Glomerular visceral epithelial cell (primary cell): ENCODE data around the gene UMAD1.

Experiments used
- DNase-seq: peaks from one replicate; pipeline ENCODE4 v3.0.0-alpha.2; 2016; ENCODE audit errors: extremely low spot score

The UMAD1 gene

DNA sequence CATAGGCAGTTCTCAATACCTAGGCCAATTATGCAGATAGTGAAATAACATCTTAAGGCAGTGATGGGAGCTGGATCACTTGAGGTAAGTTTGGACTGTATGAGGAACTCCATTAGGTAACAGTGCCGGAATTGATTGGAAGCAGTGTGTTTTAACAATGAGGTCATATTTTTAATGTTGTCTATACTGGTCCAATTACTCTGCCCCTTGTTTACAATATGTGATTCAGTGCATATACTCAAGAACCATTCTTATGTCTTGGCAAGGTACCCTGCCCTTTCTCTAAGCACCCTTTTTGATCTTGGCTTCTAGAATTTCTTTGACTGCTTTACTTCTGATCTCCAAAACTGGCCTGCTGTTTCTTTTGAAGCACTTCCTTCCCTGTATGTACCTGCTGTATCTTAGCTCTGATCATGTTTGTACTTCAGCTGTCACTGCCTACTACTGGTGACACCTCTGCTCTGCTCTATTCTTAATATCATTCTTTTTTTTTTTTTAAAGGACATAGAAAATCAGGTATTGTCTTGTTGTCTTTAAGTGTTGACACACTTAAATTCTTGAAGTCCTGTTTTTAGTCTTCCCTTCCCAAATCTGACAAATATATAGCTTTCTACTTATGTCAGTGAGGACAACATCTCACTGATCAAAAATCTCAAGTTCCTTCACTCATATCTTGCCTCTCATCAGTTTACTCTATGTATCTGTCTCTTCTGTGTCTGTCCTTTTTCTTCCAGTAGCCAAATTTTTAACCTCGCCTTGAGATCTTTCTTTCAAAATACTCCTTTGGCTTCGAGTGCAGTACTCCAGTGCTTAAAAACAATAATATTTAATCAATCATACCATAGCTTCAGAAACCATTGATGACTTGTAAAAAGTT lies 124.2 kb downstream of the UMAD1 start:
- no peak for DNase-seq

DNA sequence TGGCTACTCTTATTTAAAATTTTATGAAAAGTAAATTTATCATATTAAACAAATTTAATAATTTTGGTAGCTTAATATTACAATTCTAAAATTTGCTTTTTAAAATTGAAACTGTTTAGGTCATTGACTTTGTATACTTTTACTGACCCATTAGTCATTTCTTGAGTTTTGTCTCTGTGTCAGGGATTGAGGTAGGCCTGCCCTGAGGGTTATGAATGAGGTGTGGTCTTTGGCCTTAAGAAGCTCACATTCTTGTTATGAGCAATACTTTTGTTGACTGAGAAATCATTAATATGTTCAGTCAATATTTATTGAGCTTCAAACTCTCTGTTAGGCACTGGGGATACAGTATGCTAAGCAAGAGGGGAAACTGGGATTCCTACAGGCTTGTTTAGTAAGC lies 124.9 kb downstream of the UMAD1 start:
- no peak for DNase-seq

DNA sequence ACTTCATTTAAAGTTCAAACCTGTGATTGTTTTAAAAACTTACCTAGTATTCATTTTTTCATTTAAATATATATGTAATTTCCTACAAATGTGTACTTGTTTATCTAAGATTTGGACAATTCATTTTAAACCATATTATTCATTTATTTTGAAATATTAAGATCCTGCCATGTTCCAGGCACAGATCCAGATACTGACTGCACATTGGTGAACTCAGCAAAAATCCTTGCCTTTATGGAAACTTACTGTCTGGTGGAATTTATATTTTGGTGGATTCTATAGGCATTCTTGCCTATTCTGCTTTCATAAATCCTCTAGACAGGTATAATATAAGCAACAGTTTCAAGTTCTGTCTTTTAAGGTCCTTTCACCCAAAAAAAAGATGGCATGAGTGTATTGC lies 126.1 kb downstream of the UMAD1 start:
- no peak for DNase-seq

DNA sequence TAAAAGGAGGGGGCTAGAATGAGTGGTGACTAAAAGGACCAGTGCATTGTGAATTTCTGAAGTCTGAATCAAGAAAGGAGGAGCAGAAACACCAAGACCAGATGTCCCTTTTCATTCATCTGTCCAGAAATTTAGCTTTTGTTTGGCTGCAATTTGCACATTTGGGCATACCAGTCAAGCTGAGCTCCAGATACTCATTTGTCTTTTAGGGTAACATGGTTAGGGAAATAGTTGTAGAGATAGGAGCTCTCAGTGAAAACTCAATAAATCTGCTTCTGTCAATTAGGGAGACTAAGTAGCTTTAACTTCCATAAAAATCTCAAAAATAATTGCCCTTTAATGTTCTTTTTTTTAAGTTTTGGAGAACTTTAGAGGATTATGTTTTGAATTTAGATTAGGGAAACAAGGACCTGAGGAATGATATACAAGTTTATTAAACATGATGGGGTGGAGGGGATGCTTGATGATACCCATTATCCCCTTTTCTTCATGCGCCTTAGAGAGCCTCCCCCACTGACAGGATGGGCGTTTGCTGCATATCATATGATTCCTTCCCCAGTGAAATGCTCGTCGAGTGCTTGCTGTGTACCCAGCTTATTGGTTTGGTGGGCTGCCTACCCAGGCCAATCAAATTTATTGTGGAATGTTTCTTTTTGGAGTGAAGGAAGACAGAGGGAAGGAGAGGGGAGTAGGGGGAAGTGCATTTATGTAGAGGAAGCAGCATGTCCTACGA lies 128.6 kb downstream of the UMAD1 start:
- DNase-seq: no peak

DNA sequence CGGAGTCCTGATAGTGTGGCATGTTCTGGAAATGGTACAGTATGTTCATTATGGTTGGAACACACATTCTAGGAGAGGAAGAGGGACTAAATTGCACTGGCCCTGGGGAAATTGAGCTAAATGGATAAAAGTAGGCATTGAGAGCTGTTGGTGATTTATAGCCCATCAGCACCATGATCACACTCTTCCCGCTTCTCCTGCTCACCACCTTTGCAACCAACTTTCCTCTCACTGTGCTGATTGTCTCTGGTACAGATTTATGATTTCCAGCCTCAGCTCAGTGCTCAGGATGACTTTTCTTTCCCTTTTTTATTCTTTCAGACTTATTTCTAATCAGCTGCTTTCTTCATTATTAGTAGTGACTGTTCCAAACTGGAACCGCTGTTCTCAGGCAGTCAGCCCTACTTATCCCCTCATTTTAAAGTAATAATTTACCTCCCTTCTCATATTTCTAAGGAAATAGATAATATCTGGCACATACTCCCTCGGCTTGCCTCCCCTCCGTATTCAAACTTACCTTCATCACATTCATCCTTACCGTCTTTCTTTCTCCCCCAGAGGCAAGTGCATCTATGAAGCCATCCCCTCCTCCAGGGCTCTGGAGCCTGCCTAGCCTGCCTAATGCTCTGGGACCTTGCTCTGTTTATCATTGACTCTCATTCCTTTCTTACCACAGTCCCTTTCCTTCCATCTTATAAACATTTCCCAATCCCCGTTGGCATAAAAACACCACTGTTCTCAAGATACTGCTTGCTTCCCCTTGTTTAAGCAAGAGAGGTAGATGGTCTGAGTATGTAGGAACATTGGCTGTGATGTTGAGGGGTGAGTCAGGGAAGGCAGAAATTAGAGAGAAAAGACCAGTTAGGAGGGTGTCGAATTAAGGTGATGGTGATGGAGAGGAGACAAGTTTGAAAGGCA lies 129.4 kb downstream of the UMAD1 start:
- no peak for DNase-seq

DNA sequence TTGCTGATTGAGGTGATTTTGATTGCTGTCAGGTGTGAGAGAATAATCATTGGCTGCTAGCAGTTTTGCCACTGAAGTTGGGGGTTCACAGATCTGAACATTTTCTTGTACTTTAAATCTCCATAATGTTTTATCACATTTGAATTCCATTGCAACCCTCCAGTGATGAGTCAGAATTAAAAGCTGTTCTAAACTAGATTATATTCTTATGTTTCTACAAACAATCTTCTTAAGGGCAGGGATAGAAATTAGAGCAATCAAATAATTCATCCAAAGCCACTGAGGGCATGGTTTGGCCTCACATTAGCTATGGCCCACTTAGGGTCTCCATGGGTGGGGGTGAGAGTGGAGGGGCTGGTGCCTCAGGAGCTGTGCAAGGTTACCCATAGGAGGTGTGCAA lies 130.9 kb downstream of the UMAD1 start:
- no peak for DNase-seq

DNA sequence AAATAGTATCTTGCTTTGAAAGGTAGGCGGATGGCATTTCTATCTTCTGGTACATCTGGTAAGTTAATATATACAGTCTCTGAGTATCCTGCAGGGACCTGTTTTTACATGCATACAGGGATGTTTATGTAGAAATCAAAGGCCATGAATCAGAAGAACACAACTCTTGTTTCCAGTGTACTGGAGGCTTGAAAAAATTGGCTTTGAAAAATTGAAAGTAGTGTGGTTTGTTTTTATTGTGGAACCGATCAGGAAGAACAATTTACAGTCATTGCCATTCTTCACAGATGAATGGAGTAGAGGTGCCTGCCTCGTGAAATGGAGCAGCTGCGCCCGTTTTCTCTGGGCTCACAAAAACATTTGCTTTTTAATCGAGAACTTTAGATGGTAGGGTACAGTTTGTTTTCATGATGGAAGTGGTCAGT lies 131.9 kb downstream of the UMAD1 start:
- peak; percentile 4 for DNase-seq

DNA sequence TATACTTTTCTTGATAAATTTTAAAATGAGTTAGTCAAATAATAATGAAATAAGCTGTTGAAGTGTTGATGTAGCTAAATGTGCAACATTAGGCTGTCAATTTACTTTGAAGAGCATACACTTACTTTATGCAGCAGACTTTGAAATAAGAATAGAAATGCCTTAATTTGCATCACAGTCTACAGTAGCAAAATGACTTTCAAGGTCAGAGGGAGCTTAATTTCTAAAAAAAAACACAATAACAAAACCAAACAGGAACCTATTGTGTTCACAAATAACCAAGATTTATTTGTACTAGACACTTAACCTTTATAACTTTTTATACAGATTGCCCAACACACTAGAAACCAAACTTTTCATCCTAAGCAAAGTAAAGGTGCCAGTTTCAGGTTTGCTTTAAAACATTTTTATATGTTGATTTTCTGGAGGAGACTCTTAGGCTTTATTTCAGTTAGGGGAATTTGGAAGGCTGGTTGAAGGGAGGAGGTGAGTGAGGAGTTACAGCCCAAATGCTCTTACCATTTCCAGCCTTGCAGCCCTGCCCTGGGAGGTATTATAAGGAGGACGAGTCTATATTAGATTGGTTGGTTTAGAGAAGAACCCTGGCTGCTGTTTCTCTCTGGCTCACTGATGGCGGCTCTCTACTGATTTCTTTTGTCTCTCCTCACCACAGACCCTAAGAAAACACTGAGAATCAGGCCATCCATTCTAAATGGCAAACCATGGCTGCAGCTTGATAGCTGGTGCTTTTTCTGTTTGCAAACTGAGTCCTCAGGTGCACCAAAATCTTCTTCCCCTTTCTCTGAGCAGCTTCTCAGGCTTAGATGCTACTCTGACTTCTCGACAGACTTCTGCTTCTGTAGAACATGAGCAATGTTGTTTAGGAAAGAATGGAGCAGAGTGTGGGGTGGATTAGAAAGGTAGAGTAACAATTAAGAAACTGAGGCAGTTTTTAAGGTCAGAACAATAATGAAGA lies 133.1 kb downstream of the UMAD1 start:
- no peak for DNase-seq

DNA sequence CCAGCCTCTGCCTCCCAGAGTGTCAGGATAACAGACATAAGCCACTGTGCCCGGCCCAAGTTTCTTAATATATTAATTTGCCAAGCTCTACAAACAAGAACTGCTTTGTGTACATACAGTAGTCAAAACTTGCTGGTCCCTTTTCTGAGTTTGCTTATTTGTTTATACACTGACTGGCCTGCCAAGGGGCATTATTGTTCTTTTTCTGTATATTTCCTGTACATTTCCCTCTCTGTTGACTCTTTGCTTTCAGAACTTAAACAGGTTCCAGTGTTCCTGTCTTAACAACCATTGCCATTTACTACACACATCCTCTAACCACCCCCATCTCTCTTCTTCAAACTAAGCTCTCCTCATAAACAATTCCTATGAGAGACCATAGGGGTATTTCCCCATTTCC lies 139.3 kb downstream of the UMAD1 start:
- no peak for DNase-seq

DNA sequence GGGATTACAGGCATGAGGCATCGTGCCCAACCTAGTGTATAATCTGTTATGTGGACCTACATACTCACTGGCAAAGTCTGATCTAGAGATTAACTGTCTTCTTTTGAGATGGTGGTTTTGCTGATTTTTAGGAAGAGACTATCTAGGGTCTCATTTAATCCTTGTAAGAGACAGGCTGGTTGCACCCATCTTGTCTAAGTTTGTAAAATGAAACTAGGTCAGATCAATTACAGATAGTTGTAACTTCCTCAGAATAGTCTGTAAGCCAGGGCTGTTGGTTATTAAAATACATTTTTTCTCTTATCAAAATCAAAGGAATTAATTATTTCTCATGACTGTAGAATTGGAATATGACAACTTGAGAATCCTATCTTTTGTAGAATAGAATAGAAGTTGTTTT lies 142.4 kb downstream of the UMAD1 start:
- DNase-seq: no peak

DNA sequence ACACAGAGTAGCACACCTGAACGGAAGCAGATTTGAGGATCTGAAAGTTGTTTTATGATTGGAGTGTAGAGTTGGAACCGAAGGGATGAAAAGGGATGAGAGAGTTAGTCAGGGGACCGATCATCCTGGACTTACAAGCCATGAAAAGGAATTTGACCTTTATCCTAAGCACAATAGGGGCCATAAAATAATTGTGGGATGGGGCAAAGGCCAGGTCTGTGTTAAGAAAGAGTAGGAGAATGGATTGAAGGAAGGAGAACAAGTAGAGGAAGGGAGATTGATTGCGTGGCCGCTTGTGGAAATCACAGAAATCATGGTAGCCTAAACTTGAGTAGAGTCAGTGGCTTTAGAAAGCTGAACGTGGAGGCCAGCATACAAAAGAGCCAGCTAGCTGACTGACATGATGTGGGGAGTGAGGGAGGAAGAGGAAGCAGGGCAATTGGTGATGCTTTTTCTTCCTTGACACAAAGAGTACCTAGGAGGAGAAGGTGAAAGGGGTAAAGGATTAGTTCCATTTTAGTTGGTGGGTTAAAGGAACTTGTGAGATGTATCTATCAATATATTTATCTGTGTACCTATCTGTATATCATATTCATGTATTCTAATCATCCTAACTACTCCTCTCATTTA lies 144.9 kb downstream of the UMAD1 start:
- DNase-seq: no peak

DNA sequence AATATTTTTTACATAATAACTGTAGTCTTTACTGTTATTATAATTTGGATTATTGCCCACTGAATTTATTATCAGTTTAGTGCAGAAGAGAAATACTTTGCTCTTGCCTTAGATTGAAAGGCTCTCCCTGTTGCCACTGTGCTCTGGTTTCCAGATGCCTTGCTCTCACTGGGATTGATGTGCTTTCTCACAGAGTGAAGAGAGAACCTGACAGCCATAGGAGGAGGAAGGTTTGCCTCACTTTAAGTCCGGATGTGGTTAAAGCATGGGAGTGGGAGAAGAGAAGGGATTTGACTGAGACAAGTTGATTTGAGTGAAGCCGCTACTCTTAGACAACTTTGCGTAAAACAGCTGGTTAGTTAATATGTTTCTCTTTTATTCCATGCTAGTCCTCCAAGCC lies 146.0 kb downstream of the UMAD1 start:
- DNase-seq: no peak

DNA sequence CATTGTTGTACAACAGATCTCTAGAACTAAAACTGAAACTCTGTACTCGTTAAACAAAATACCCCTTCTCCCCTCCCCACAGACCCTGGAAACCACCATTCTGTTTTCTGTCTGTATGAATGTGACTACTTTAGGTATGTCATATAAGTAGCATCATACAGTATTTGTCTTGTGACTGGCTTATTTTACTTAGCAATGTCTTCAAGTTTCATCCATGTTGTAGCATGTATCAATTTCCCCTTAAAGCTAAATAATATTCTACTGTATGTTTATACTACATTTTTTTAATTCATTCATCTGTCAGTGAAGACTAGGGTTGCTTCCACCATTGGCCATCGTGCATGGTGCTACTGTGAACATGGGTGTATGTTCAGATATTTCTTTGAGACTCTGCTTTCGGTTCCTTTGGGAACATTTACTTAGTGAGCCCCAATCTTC lies 149.0 kb downstream of the UMAD1 start:
- no peak for DNase-seq

DNA sequence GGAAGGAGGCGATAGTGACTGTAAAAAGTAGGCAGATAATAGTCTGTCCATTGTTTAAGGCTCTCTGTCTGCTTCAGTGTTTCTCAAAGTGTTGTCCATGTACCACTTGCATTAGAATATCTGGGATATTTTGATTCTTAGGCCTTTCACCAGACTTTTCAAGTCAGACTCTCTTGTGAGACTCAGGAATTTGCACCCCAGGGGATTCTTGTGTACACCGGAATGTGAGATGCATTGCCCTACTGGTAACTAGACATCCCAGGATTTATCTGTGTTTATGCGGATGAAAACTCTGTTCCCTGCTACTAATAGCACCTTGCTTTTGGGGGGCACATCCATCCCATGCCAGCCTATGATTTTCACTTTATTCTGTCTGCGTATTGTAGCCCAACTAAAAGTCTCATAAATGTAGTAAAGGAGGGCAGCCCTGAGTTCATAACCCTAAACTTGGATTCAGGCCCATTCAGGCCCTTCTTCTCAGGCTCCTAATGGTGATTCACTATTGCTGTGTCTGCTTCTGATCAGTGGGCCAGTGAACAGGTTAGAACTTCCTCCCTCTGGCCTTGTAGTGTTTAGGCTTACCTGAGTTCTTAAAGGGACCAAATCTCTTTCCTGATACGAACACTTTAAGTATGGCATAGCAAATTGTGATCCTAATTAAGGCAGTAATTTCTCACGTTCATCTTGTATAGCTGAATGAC lies 149.6 kb downstream of the UMAD1 start:
- DNase-seq: no peak

DNA sequence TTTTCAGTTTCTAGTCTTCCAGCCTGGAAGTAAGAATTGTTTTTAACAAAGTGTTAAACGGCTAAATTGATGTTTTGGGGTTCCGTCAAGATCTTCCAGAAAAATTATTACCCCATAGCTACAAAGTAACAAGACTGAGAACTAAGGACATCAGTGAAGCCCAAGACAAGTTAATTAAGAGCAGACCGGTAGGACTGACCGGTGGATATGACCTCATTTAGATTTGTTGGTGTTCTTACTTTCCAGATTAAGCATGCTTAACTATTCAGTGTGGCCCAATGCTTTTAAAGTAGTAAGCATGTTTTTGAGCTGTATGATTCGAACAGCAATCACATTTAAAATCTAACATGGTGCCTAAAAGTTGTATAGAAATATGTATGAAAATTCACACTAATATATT lies 151.0 kb downstream of the UMAD1 start:
- no peak for DNase-seq

DNA sequence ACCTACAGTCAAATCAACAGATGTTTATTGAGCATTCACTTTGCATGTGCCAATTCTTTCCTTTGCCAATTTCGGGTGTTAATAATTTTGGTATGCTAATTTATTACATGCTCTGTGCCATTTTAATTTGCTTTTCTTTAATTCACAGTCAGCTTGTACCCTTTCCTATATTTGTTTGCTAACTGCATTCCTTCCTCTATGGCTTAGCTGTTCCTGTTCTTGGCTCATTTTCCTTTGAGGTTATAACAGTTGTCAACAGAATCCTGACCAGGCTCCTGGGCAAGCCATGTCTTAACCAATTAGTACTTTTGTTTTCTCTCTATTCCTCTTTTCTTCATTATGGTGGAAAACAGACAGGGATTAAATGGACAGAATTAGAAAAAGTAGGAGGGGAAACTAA lies 151.5 kb downstream of the UMAD1 start:
- no peak for DNase-seq

DNA sequence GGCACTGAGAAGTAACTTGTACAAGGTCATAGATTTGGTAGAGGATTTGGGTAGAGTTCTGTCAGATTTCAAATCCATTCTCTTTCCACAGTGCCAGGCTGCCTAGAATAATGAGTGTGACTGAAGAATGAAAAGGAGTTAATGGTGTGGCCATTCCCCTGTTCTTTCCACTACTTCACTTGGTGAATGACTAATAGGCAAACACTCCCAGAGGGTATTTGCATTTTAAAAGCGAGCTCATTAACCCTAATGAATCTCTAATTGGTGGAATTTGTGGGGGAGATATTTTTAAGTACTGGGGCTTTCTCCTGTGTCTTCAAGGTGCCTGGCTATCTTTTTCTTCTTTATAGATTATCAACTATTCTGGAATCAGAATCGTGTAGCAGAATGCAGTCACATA lies 152.7 kb downstream of the UMAD1 start:
- DNase-seq: no peak

DNA sequence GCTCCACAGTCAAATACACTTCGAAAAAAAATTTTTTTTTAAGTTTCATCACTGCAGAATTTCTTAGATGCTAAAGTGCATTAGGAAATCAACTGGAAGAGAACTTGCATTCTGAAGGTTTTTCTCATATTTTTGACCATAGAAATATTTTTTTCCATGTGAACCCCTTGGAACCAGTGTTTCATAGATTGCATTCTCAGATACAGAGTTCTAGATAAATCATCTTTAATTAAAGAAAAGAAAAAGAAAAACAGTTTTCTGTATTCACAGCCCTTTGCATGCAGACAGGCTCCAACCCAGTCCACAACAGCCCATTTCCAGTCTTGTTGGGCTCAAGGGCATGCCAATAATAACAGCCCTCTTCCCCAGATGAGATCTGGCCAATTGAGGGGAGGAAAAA lies 153.4 kb downstream of the UMAD1 start:
- DNase-seq: no peak

DNA sequence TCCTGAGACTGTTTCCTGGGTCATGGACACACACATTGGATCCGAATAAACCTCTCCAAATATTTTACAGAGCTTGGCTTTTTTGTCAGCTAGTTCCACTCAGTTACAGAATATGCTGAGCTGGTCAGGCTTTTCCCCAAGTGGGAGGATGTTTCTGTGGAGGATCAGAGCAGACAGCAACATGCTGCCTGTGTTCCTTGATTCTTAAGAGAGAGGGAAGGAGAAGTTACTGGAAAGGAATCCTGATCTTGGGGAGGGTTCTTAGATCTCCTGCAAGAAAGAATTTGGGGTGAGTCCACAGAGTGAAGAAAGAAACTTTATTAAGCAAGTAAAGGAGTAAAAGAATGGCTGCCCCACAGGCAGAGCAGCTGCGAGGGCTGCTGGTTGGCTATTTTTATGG lies 154.7 kb downstream of the UMAD1 start:
- DNase-seq: no peak

DNA sequence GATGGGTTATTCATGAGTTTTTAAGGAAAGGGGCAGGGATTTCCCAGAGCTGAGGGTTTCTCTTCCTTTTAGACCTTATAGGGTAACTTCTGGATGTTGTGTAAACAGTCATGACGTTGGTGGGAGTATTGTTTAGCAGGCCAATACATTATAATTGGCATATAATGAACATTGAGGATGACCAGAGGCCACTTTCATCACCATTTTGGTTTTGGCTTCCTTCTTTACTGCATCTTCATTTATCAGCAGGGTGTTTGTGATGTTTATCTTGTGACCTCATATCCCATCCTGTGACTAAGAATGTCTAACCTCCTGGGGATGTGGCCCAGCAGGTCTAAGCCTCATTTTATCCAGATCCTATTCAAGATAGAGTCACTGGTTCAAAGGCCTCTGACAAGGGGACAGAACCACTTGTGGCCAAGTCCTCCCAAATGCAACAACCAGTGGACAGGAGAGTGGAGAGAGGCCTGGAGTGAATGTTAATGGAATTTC lies 155.1 kb downstream of the UMAD1 start:
- DNase-seq: peak; percentile 5
